Ureter (tissue), 1 donor: ENCODE measurements around the gene HMX2. TPM values are rescaled to one million over a fixed set of nuclear protein-coding genes. Genes with fewer than 3 reads are reported as not detected.

Source experiments
- DNase-seq: peaks from one replicate; pipeline ENCODE4 v3.0.0-alpha.2; 2020; ENCODE audit warnings: low spot score
- total RNA-seq: library from RNA; stranded (reverse); gene quantifications from one replicate; pipeline ENCODE4 v1.2.4, GENCODE V29; 2023
- donor health status: DM: yes; HTN: yes; CAD: no.

The HMX2 gene
- total RNA-seq, 1 donor from 2014 or later = not detected

DNA sequence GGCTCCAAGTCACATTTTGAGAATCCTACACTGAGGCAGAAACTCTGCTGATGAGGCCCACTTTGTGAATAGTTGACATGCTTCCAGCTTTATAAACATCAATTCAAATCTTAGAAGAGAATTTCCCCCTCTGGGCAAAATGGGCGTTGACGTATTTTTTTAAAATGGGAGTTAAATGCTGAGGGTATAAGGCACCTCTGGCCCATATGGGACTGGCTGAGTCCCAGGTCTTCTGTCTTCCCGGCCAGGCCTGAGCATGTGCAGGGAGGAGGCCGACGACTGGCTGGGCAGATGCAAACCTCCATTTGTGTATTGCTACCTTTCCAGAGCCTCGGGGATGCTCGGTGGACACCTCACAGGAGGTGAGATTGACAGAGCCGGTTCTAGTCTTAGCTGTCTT is 44.0 kb downstream of the HMX2 start:
- DNase-seq = no peak

DNA sequence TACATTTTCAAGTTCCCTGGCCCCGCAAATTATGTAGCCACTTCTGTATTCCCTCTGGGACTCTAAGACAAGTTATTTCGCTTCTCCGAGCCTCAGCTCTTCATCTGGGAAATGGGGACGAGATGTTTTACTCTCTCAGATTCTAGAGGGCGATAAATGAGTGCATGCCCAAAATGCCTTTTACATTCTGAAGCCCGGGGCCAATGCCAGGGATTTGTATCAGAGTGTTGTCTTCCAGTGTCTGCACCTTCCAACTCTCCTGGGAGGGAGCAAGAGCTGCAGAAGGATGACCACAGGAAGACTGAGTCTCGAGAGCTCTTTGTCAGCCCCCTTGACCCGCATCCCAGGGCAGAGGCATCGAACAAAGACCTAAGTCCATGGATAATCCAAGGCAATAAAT is 46.1 kb downstream of the HMX2 start:
- DNase-seq = no peak

Other genes with a start within 250 kb of the HMX2 start
- gene FAM24A, start 237.5 kb upstream of the HMX2 start, total RNA-seq = not detected
- gene C10orf88, start 193.9 kb upstream of the HMX2 start, total RNA-seq = 10.7 TPM
- 5.1 TPM for gene PSTK, start 167.7 kb upstream of the HMX2 start, total RNA-seq
- gene IKZF5, start 139.3 kb upstream of the HMX2 start, total RNA-seq = 18.5 TPM
- gene ACADSB, start 139.1 kb upstream of the HMX2 start, total RNA-seq = 34.9 TPM
- gene HMX3, start 12.2 kb upstream of the HMX2 start, total RNA-seq = not detected
- 72.5 TPM for gene BUB3, start 6.3 kb downstream of the HMX2 start, total RNA-seq